HL-60 (cell line): ENCODE data around the gene DCX.

Source experiments
- CTCF ChIP-seq: IDR thresholded peaks from one replicate; pipeline ENCODE4 v1.5.1; 2011; ENCODE audit warnings: low read length, control low read depth, inconsistent platforms; ENCODE audit not compliant: insufficient read depth
- GABPA ChIP-seq: IDR thresholded peaks from 2 replicates; pipeline ENCODE4 v1.6.1; 2012; ENCODE audit warnings: low read depth
- POLR2AphosphoS5 ChIP-seq: IDR thresholded peaks from 2 replicates; pipeline ENCODE4 v1.6.1; 2012; ENCODE audit warnings: low read depth
- REST ChIP-seq: IDR thresholded peaks from 2 replicates; pipeline ENCODE4 v1.6.1; 2012; ENCODE audit warnings: low read depth; ENCODE audit not compliant: insufficient replicate concordance
- SPI1 ChIP-seq: IDR thresholded peaks from 2 replicates; pipeline ENCODE4 v1.6.1; 2012; ENCODE audit warnings: low read depth, mild to moderate bottlenecking, borderline replicate concordance

- TF ChIP-seq CTCF (no peak), POLR2AphosphoS5 (no peak), SPI1 (no peak), REST (no peak), GABPA (no peak)
These were observed 48.6 kb upstream of the DCX start for GRCh38 chrX:111460607-111461006.
